NCI-H82 (cell line): ENCODE measurements around the gene LAMC3.
A peak's percentile ranks its signal among the peaks of the same experiment; 100 is the strongest.
"Not testable (repeated sequence)": the region's sequence is repeated elsewhere in the genome, so short reads cannot be mapped to it uniquely, and the experiment has no call there.

Source experiments
- DNase-seq: peaks from one replicate; lab custom pipeline; 2025; lab: John Stamatoyannopoulos, UW

Gene LAMC3

GRCh38 chr9:130991778-130992681 is 16.9 kb upstream of the LAMC3 start:
- no peak for DNase-seq

GRCh38 chr9:130992682-130993032 is 16.3 kb upstream of the LAMC3 start:
- DNase-seq, result no peak

GRCh38 chr9:130993303-130994030 is 15.5 kb upstream of the LAMC3 start:
- no peak for DNase-seq

GRCh38 chr9:130994135-130995085 is 14.6 kb upstream of the LAMC3 start:
- DNase-seq, result no peak

- DNase-seq, result peak; percentile 56
Measured at GRCh38 chr9:130995086-130996011, 13.6 kb upstream of the LAMC3 start.

GRCh38 chr9:130996205-130996604 is 12.8 kb upstream of the LAMC3 start:
- DNase-seq, result no peak

- DNase-seq, result no peak
Measured at GRCh38 chr9:130996676-130997394, 12.1 kb upstream of the LAMC3 start.

GRCh38 chr9:130997395-130997684 is 11.6 kb upstream of the LAMC3 start:
- no peak for DNase-seq

- peak; percentile 78 for DNase-seq
Measured at GRCh38 chr9:130997925-130998596, 10.9 kb upstream of the LAMC3 start.

- no peak for DNase-seq
Measured at GRCh38 chr9:130998597-130999244, 10.3 kb upstream of the LAMC3 start.

GRCh38 chr9:130999245-130999623 is 9.7 kb upstream of the LAMC3 start:
- DNase-seq, result no peak

- not testable (repeated sequence) for DNase-seq
Measured at GRCh38 chr9:131000526-131000925, 8.4 kb upstream of the LAMC3 start.

GRCh38 chr9:131001021-131001420 is 8.0 kb upstream of the LAMC3 start:
- no peak for DNase-seq

GRCh38 chr9:131001990-131002389 is 7.0 kb upstream of the LAMC3 start:
- DNase-seq, result no peak

GRCh38 chr9:131006601-131007000 is 2.4 kb upstream of the LAMC3 start:
- DNase-seq, result no peak

- no peak for DNase-seq
Measured at GRCh38 chr9:131008086-131008485, 888 bp upstream of the LAMC3 start.

GRCh38 chr9:131008563-131008908 is 438 bp upstream of the LAMC3 start:
- DNase-seq, result peak; percentile 65

- no peak for DNase-seq
Measured at GRCh38 chr9:131010482-131011273, 1.7 kb downstream of the LAMC3 start.
